ENCODE measurements around the gene GANC.
"Not testable (repeated sequence)": the region's sequence is repeated elsewhere in the genome, so short reads cannot be mapped to it uniquely, and the experiment has no call there.

Gene GANC

DNA sequence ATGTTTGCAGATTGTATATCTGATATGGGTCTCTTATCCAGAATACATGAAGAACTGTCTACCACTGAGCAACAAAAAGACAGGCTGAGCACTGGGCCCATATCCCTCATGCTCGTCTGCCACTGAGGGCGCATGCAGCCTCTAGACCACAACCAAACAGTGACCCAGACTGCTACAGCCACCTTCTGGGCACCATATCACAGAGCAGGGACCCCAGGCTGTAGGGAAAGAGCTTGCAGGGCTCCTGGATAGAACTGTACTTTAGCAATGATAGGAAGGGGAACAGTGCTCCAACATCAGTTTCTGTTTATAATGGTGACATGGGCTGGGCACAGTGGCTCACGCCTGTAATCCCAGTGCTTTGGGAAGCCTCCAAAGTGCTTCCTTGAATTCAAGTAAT, 40.5 kb downstream of the GANC start:
- H3K4me3 ChIP-seq (ENCODE audit: low read depth, low read length) = no peak overlapping the region
- TF ChIP-seq, protein P1, sequence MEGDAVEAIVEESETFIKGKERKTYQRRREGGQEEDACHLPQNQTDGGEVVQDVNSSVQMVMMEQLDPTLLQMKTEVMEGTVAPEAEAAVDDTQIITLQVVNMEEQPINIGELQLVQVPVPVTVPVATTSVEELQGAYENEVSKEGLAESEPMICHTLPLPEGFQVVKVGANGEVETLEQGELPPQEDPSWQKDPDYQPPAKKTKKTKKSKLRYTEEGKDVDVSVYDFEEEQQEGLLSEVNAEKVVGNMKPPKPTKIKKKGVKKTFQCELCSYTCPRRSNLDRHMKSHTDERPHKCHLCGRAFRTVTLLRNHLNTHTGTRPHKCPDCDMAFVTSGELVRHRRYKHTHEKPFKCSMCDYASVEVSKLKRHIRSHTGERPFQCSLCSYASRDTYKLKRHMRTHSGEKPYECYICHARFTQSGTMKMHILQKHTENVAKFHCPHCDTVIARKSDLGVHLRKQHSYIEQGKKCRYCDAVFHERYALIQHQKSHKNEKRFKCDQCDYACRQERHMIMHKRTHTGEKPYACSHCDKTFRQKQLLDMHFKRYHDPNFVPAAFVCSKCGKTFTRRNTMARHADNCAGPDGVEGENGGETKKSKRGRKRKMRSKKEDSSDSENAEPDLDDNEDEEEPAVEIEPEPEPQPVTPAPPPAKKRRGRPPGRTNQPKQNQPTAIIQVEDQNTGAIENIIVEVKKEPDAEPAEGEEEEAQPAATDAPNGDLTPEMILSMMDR (IDR thresholded peaks at IDR 0.05; ENCODE audit: low read depth, low read length) = no peak

GRCh38 chr15:42314818-42315217, 41.8 kb downstream of the GANC start:
- TF ChIP-seq, protein P1 (IDR thresholded peaks at IDR 0.05; ENCODE audit: low read depth, low read length) = no peak
- no peak overlapping the region for H3K4me3 ChIP-seq (ENCODE audit: low read depth, low read length)

DNA sequence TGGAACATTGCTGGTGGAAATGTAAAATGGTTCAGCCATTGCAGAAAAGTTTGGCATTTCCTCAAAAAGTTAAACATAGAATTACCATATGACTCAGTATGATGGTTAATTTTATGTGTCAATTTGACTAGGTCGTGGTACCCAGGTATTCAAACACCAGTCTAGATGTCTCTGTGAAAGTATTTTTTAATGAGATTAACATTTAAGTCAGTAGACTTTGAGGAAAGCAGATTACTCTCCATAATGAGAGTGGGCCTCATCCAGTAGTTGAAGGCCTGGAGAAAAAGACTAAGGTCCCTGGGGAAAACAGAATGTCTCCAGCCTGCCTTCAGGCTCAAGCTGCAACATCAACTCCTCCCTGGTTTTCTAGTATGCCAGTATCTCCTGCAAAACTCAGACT, 42.5 kb downstream of the GANC start:
- TF ChIP-seq, protein P1 (IDR thresholded peaks at IDR 0.05; ENCODE audit: low read depth, low read length) = no peak
- H3K4me3 ChIP-seq (ENCODE audit: low read depth, low read length) = no peak overlapping the region

DNA sequence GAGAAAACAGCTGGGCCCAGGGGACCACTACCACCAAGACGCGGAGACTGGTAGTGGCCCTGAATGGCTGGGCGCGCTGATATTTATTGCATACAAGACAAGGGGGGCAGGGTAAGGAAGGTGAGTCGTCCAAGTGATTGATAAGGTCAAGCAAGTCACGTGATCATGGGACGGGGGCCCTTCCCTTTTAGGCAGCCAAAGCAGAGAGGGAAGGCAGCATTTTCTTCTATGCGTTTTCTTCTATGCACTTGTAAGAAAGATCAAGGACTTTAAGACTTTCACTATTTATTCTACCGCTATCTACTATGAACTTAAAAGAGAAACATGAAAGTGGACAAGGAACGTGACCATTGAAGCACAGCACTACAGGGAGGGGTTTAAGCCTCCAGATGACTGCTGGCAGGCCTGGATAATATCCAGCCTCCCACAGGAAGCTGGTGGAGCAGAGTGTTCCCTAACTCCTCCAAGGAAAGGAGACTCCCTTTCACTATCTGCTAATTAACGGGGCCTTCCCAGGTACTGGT, 43.3 kb downstream of the GANC start:
- H3K4me3 ChIP-seq (ENCODE audit: low read depth, low read length) = not testable (repeated sequence)

- H3K4me3 ChIP-seq (ENCODE audit: low read depth, low read length) = no peak overlapping the region
- TF ChIP-seq, protein P1 (IDR thresholded peaks at IDR 0.05; ENCODE audit: low read depth, low read length) = no peak
These were observed 46.2 kb downstream of the GANC start for GRCh38 chr15:42319206-42319605.

DNA sequence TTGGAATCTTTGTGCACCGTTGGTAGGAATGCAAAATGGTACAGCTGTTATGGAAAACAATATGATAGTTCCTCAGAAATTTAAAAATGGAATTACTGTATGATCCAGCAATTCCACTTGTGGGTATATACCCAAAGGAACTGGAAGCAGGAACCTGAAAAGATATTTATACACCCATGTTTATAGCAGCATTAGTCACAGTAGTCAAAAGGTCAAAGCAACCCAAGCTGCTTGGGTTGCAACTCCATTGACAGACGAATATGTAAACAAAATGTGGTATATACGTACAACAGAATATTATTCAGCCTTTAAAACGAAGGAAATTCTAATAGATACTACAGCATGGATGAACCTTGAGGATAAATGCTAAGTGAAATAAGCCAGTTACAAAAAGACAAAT, 51.3 kb downstream of the GANC start:
- TF ChIP-seq, protein P1 (IDR thresholded peaks at IDR 0.05; ENCODE audit: low read depth, low read length) = no peak
- H3K4me3 ChIP-seq (ENCODE audit: low read depth, low read length) = no peak overlapping the region

- TF ChIP-seq, protein P1 (IDR thresholded peaks at IDR 0.05; ENCODE audit: low read depth, low read length) = no peak
- H3K4me3 ChIP-seq (ENCODE audit: low read depth, low read length) = no peak overlapping the region
These were observed 56.2 kb downstream of the GANC start for GRCh38 chr15:42329161-42329560.

DNA sequence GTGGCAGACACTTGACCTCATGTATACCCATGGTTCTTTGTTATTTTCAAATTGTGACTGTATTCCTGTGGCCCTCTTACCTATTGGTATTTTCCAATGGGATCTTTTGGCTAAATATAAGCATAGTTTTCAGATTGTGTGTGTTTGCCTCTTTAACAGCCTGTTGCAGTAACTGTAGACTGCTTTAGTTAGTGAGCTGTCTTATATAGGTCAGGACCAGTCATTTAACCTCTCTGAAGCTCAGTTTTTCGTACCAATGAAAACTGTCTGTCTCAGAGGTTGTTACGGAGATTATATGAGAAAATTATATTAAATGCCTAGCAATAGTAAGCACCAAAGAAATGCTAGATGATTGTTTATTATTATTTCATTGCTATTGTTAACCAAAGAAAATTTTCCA, 57.0 kb downstream of the GANC start:
- TF ChIP-seq, protein P1 (IDR thresholded peaks at IDR 0.05; ENCODE audit: low read depth, low read length) = no peak
- H3K4me3 ChIP-seq (ENCODE audit: low read depth, low read length) = no peak overlapping the region

Measured in WI38 (cell line).